K562 (cell line): Measurements from ENCODE around the gene METAP1D. TPM values are rescaled to one million over a fixed set of nuclear protein-coding genes. Genes with fewer than 3 reads are reported as not detected.

Source experiments
- ATF1 ChIP-seq, 2 experiments: fragments of 450-650 bp in 1 of 2; IDR thresholded peaks; 2 replicates each; pipeline ENCODE4 v1.6.1; 2016; ENCODE audit warnings: missing compliant biosample characterization in 1 of 2, missing genetic modification characterization in 1 of 2
- CBFA2T2 ChIP-seq: fragments of 450-650 bp; conservative IDR thresholded peaks from 2 replicates; pipeline ENCODE4 v1.6.1; 2017; ENCODE audit warnings: mild to moderate bottlenecking
- FOXK2 ChIP-seq, 2 experiments: fragments of 450-650 bp; IDR thresholded peaks in 1 of 2; conservative IDR thresholded peaks in 1 of 2; 2 replicates each; pipeline ENCODE4 v1.6.1; 2016; ENCODE audit warnings: low read depth in 2 of 2, mild to moderate bottlenecking in 1 of 2
- GTF2E2 ChIP-seq: fragments of 200-800 bp; sonication (Bioruptor generic); IDR thresholded peaks from 2 replicates; pipeline ENCODE4 v1.6.1; 2016; ENCODE audit warnings: missing genetic modification characterization, missing compliant biosample characterization
- ID3 ChIP-seq, 2 experiments: fragments of 250-450 bp in 1 of 2; fragments of 450-650 bp in 1 of 2; sonication (Bioruptor Pico) in 1 of 2; IDR thresholded peaks; 2 replicates each; pipeline versions ENCODE4 v1.6.1 to v1.8.0; 2016 to 2021; ENCODE audit warnings: mild to moderate bottlenecking in 2 of 2, moderate library complexity in 2 of 2, missing compliant biosample characterization in 1 of 2, missing genetic modification characterization in 1 of 2
- MTA1 ChIP-seq: fragments of 450-650 bp; IDR thresholded peaks from 2 replicates; pipeline ENCODE4 v1.6.1; 2017; ENCODE audit warnings: borderline replicate concordance
- NFE2 ChIP-seq: IDR thresholded peaks from 2 replicates; pipeline ENCODE4 v1.6.1; 2014; ENCODE audit warnings: antibody characterized with exemption, low read depth
- SMAD4 ChIP-seq: fragments of 250-450 bp; sonication (Bioruptor Pico); conservative IDR thresholded peaks from 2 replicates; pipeline ENCODE4 v1.8.0; 2021; ENCODE audit warnings: inconsistent platforms, mild to moderate bottlenecking, moderate library complexity
- ZBTB17 ChIP-seq: fragments of 450-650 bp; formaldehyde crosslinking; IDR thresholded peaks from 2 replicates; pipeline ENCODE4 v1.4.0; 2020; ENCODE audit warnings: mild to moderate bottlenecking
- ZBTB7A ChIP-seq: IDR thresholded peaks from 2 replicates; pipeline ENCODE4 v1.6.1; 2011; ENCODE audit warnings: low read depth, mild to moderate bottlenecking, low read length, moderate library complexity, borderline replicate concordance; ENCODE audit not compliant: control insufficient read depth
- ZFX ChIP-seq: sonication (generic); formaldehyde crosslinking; IDR thresholded peaks from 2 replicates; pipeline ENCODE4 v1.8.0; 2022; ENCODE audit warnings: mild to moderate bottlenecking, missing genetic modification reagents, moderate library complexity
- ZSCAN29 ChIP-seq: fragments of 450-650 bp; IDR thresholded peaks from 2 replicates; pipeline ENCODE4 v1.6.1; 2017
- polyA plus RNA-seq, 8 experiments: library from polyadenylated mRNA; depleted of rRNA in 4 of 8; stranded (reverse) in 5 of 8; unstranded in 3 of 8; fragments of >200 nt; fragmentation: Nextera tagmentation in 2 of 8; fragmentation: Illumina TruSeq in 1 of 8; extraction: Ambion mirVana in 2 of 8; extraction: Trizol in 1 of 8; gene quantifications; 2 replicates each; pipeline versions ENCODE4 v1.2.1 to v1.2.3, GENCODE V29; 2011 to 2014; ENCODE audit warnings: inconsistent platforms in 1 of 8, missing spikeins in 1 of 8
- total RNA-seq, 7 experiments: library from RNA; depleted of rRNA in 6 of 7; stranded (reverse); fragments of >200 nt in 6 of 7; fragmentation: Illumina TruSeq in 2 of 7; extraction: Trizol in 2 of 7; gene quantifications; 2 replicates each; pipeline versions ENCODE4 v1.2.1 to v1.2.3, GENCODE V29; 2011 to 2021; ENCODE audit warnings: low replicate concordance in 1 of 7

The METAP1D gene
- total and polyA plus RNA-seq, 9 of the 15 experiments (the other 6 are each of a cell fraction or from before 2014, with no cell fraction given), result 8.0 to 23.4 (median 15.7) TPM

- TF ChIP-seq ID3 (CRISPR knock-in tag; IDR thresholded peaks at IDR 0.05) (no peak), ID3 (tag; IDR thresholded peaks at IDR 0.05) (peak; percentile 81), NFE2 (no peak), ZBTB7A (no peak), ATF1 (CRISPR knock-in tag; IDR thresholded peaks at IDR 0.05) (no peak), ATF1 (tag; IDR thresholded peaks at IDR 0.05) (no peak), ZBTB17 (CRISPR knock-in tag) (no peak), ZSCAN29 (no peak), SMAD4 (no peak), FOXK2 (conservative IDR thresholded peaks at IDR 0.05 in 1 of 2, IDR thresholded peaks at IDR 0.05 in 1 of 2; ENCODE audit: low read depth in 2 of 2) (peak; percentile 28 to 53; a peak in 1 of 4 replicates), MTA1 (peak; percentile 66; the same call in 1 of the 2 replicates), GTF2E2 (tag) (0 out of 2 replicates have a peak, but pooled peaks have one; percentile 34), CBFA2T2 (peak; percentile 51), ZFX (CRISPR knock-in tag) (no peak)
Measured at GRCh38 chr2:172066394-172066886, 66.7 kb downstream of the METAP1D start (continued).
